ENCODE data around the gene PRAMEF17.
"Not testable (repeated sequence)": the region's sequence is repeated elsewhere in the genome, so short reads cannot be mapped to it uniquely, and the experiment has no call there.

The PRAMEF17 gene

GRCh38 chr1:13389332-13389731, at the start of gene PRAMEF17:
Gene PRAMEF17, plus strand, starts transcription at chr1:13389632. Its CDS starts 26 bp downstream, at chr1:13389658.
- DNase-seq, result not testable (repeated sequence)

- not testable (repeated sequence) for DNase-seq
Observed at GRCh38 chr1:13342496-13342895, 46.9 kb upstream of the PRAMEF17 start.

GRCh38 chr1:13347034-13347433, 42.4 kb upstream of the PRAMEF17 start, which contains the start of gene PRAMEF14:
Gene PRAMEF14, minus strand, starts transcription at chr1:13347134. Its CDS starts 1,820 bp downstream, at chr1:13345314.
- DNase-seq, result not testable (repeated sequence)

GRCh38 chr1:13353476-13353875, 36.0 kb upstream of the PRAMEF17 start:
- DNase-seq, result not testable (repeated sequence)

- DNase-seq, result not testable (repeated sequence)
Observed at GRCh38 chr1:13354475-13354874, 35.0 kb upstream of the PRAMEF17 start.

GRCh38 chr1:13356774-13357173, 32.7 kb upstream of the PRAMEF17 start:
- peak in 1 of 2 experiments; percentile 53 for DNase-seq

- not testable (repeated sequence) for DNase-seq
Observed at GRCh38 chr1:13362364-13362763, 27.1 kb upstream of the PRAMEF17 start.

- not testable (repeated sequence) for DNase-seq
Observed at GRCh38 chr1:13364928-13365327, 24.5 kb upstream of the PRAMEF17 start.

- not testable (repeated sequence) for DNase-seq
Observed at GRCh38 chr1:13366536-13366935, 22.9 kb upstream of the PRAMEF17 start.

- DNase-seq, result peak in 1 of 2 experiments; percentile 33
Observed at GRCh38 chr1:13368544-13368943, 20.9 kb upstream of the PRAMEF17 start.

- DNase-seq, result not testable (repeated sequence)
Observed at GRCh38 chr1:13378983-13379382, 10.4 kb upstream of the PRAMEF17 start.

GRCh38 chr1:13380380-13380779, 9.1 kb upstream of the PRAMEF17 start:
- DNase-seq, result not testable (repeated sequence)

- not testable (repeated sequence) for DNase-seq
Observed at GRCh38 chr1:13393004-13393403, 3.6 kb downstream of the PRAMEF17 start.

GRCh38 chr1:13394761-13395160, 5.3 kb downstream of the PRAMEF17 start:
- not testable (repeated sequence) for DNase-seq

GRCh38 chr1:13395311-13395710, 5.9 kb downstream of the PRAMEF17 start:
- DNase-seq, result not testable (repeated sequence)

- no peak for DNase-seq
Observed at GRCh38 chr1:13407811-13408210, 18.4 kb downstream of the PRAMEF17 start.

GRCh38 chr1:13410150-13410549, 20.7 kb downstream of the PRAMEF17 start, which contains the start of gene PRAMEF20:
Gene PRAMEF20, plus strand, starts transcription at chr1:13410450. Its CDS starts 5,905 bp downstream, at chr1:13416355.
- not testable (repeated sequence) for DNase-seq

GRCh38 chr1:13430495-13430894, 41.1 kb downstream of the PRAMEF17 start:
- no peak for DNase-seq

GRCh38 chr1:13432251-13432650, 42.8 kb downstream of the PRAMEF17 start:
- DNase-seq, result no peak

GRCh38 chr1:13433694-13434358, 44.4 kb downstream of the PRAMEF17 start:
- not testable (repeated sequence) for DNase-seq

- no peak for DNase-seq
Observed at GRCh38 chr1:13435458-13435857, 46.0 kb downstream of the PRAMEF17 start.

GRCh38 chr1:13439104-13439783, 49.8 kb downstream of the PRAMEF17 start:
- DNase-seq, result not testable (repeated sequence)

Data from NCI-H1930 (cell line).